Upper lobe of left lung (tissue), 6 donors: ENCODE data around the gene DCUN1D5. TPM values are rescaled to one million over a fixed set of nuclear protein-coding genes. Genes with fewer than 3 reads are reported as not detected.

ENCODE experiments used
- ATAC-seq, 2 donors: fragments of 200-7000 bp; cut with Tn5 transposase; one replicate each; pipeline ENCODE4 v1.9.1; 2022; ENCODE audit warnings: mild to moderate bottlenecking in 2 of 2, moderate library complexity in 2 of 2; ENCODE audit not compliant: low FRiP score in 2 of 2
- DNase-seq, 2 donors: peaks; one replicate each; pipeline ENCODE4 v3.0.0-alpha.2; 2019 to 2020
- H3K27ac ChIP-seq, 4 donors: fragments of 200-600 bp; sonication (generic); one replicate each; pipeline ENCODE4 v1.5.1; 2016 to 2019
- H3K27me3 ChIP-seq, 4 donors: fragments of 200-600 bp; sonication (generic); one replicate each; pipeline ENCODE4 v1.5.1; 2017 to 2019
- H3K36me3 ChIP-seq, 4 donors: fragments of 200-600 bp; sonication (generic); one replicate each; pipeline ENCODE4 v1.5.1; 2016 to 2019
- H3K4me1 ChIP-seq, 4 donors: fragments of 200-600 bp; sonication (generic); one replicate each; pipeline ENCODE4 v1.5.1; 2018 to 2019
- H3K4me3 ChIP-seq, 4 donors: fragments of 200-600 bp; sonication (generic); one replicate each; pipeline ENCODE4 v1.5.1; 2017 to 2019; ENCODE audit warnings: mild to moderate bottlenecking in 2 of 4, moderate library complexity in 1 of 4
- H3K9me3 ChIP-seq, 4 donors: fragments of 200-600 bp; sonication (generic); one replicate each; pipeline ENCODE4 v1.5.1; 2018 to 2019
- EP300 ChIP-seq, 4 donors: sonication (generic); formaldehyde crosslinking; IDR thresholded peaks; one replicate each; pipeline ENCODE4 v1.5.1; 2017; ENCODE audit warnings: antibody characterized with exemption in 4 of 4, control low read depth in 2 of 4
- POLR2A ChIP-seq, 4 donors: fragments of 450-650 bp; IDR thresholded peaks; one replicate each; pipeline ENCODE4 v1.5.1; 2016 to 2017; ENCODE audit warnings: antibody characterized with exemption in 4 of 4, mild to moderate bottlenecking in 2 of 4
- POLR2AphosphoS5 ChIP-seq, 2 donors: sonication (generic); formaldehyde crosslinking; IDR thresholded peaks; one replicate each; pipeline ENCODE4 v1.5.1; 2017; ENCODE audit warnings: antibody characterized with exemption in 2 of 2
- WGBS, 2 donors: methylation state at CpG; one replicate each; pipeline ENCODE4 v1.1.5; 2017 to 2018; 5-methylcytosine and 5-hydroxymethylcytosine counted together
- total RNA-seq, 6 donors: library from RNA; depleted of rRNA in 4 of 6; stranded (reverse); fragments of >200 nt in 4 of 6; gene quantifications; one replicate each; pipeline versions ENCODE4 v1.1.0 to v1.2.1, GENCODE V29; 2016 to 2021
- TF ChIP-seq, protein P1 (sequence below), 6 experiments: fragments of 450-650 bp in 4 of 6; fragments of 200-600 bp in 2 of 6; sonication (generic) in 2 of 6; IDR thresholded peaks; one replicate each; pipeline ENCODE4 v1.5.1; 2016 to 2019; ENCODE audit warnings: antibody characterized with exemption in 6 of 6
- donor health status: DM: no; HTN: no; CAD: no; lungs with moderate emphysema.
- donor health status: DM: no; HTN: yes; CAD: no; lungs with severe emphysema.

DCUN1D5 gene
- total RNA-seq, 6 donors from 2014 or later: 18.2 to 92.8 (median 43.9) TPM

DNA sequence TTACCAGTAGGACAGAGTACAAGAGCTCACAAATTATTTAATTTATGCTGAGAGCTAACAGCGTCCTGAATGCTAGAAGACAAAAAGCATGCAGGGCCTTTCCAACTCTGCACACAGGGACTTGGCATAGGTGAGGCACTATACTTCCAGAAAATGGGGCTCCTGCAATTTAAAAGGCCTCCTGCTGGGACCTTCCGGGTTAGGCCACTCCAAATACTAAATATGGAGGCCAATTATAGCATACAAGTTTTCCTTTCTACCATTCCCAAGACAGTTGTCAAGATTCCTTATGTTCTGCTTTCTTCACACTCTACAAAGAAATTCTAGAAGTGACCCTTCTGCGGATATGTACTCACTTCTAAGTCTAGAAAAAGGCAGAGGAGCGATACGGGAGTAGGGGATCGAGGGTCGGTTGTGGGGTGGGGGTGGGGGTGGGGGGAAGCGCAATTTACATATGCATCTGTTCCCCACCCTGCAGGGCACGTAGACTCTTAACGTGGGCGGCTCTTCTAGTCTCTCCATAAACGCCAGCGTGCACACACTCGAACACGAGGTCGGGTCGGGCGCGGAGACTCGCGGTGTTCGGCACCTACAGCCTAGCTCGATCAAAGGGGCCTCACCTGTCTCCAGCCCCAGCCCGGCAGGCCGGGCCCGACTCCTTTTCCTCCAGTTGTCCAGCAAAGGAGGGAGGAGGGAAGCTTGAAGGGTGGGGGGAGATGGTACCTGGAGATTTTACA lies 728 bp downstream of the DCUN1D5 start:
- ATAC-seq (peak; percentile 62 to 76), DNase-seq (peak; percentile 55 to 87)
- TF ChIP-seq, protein P1, sequence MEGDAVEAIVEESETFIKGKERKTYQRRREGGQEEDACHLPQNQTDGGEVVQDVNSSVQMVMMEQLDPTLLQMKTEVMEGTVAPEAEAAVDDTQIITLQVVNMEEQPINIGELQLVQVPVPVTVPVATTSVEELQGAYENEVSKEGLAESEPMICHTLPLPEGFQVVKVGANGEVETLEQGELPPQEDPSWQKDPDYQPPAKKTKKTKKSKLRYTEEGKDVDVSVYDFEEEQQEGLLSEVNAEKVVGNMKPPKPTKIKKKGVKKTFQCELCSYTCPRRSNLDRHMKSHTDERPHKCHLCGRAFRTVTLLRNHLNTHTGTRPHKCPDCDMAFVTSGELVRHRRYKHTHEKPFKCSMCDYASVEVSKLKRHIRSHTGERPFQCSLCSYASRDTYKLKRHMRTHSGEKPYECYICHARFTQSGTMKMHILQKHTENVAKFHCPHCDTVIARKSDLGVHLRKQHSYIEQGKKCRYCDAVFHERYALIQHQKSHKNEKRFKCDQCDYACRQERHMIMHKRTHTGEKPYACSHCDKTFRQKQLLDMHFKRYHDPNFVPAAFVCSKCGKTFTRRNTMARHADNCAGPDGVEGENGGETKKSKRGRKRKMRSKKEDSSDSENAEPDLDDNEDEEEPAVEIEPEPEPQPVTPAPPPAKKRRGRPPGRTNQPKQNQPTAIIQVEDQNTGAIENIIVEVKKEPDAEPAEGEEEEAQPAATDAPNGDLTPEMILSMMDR (IDR thresholded peaks at IDR 0.05): no peak
- no peak for TF ChIP-seq POLR2AphosphoS5 (IDR thresholded peaks at IDR 0.05)
- no peak for TF ChIP-seq POLR2A (IDR thresholded peaks at IDR 0.05)
- TF ChIP-seq EP300 (IDR thresholded peaks at IDR 0.05): no peak
- WGBS, 2 donors: 0 to 1% methylated on average over 11 to 26 of the region's 26 CpGs
- H3K27ac ChIP-seq: peak overlapping the region; percentile 86 to 92 (median 88)
- no peaks in the 10 kb centered on the region for H3K9me3 ChIP-seq
- H3K4me3 ChIP-seq: peak overlapping the region; percentile 55 to 98 (median 91)
- H3K36me3 ChIP-seq: peaks cover 0 to 5% (median 0%) of the 10 kb centered on the region in 4 donors
- H3K4me1 ChIP-seq: peaks cover 25 to 33% (median 27%) of the 10 kb centered on the region in 4 donors
- no peaks in the 10 kb centered on the region for H3K27me3 ChIP-seq

DNA sequence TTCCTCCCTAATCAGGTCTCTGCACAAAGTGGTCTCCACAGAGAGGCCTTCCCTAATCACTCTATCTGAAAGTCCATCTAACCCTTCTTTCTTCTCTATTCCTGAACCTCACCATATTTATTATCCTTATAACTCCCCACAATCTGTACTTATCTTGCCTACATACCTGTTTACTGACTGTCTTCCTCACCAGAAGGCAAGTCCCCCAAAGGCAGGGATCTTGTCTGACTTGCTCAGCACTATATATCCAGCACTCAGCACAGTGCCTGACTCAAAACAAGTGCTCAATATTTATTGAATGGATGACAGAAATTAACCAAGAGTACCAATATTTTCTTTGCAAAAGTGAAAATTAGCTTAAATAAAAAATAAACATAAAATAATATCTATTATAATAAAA lies 5.5 kb downstream of the DCUN1D5 start:
- TF ChIP-seq, protein P1 (IDR thresholded peaks at IDR 0.05): no peak
- TF ChIP-seq EP300 (IDR thresholded peaks at IDR 0.05) (no peak), POLR2A (IDR thresholded peaks at IDR 0.05) (no peak), POLR2AphosphoS5 (IDR thresholded peaks at IDR 0.05) (no peak)
- no peaks in the 10 kb centered on the region for H3K27me3 ChIP-seq
- ATAC-seq (no peak), DNase-seq (no peak)
- H3K4me3 ChIP-seq: no peak overlapping the region
- H3K9me3 ChIP-seq: no peaks in the 10 kb centered on the region
- H3K36me3 ChIP-seq: peaks cover 0 to 31% (median 2%) of the 10 kb centered on the region in 4 donors
- peaks cover 21 to 29% (median 23%) of the 10 kb centered on the region in 4 donors for H3K4me1 ChIP-seq
- no peak overlapping the region for H3K27ac ChIP-seq

DNA sequence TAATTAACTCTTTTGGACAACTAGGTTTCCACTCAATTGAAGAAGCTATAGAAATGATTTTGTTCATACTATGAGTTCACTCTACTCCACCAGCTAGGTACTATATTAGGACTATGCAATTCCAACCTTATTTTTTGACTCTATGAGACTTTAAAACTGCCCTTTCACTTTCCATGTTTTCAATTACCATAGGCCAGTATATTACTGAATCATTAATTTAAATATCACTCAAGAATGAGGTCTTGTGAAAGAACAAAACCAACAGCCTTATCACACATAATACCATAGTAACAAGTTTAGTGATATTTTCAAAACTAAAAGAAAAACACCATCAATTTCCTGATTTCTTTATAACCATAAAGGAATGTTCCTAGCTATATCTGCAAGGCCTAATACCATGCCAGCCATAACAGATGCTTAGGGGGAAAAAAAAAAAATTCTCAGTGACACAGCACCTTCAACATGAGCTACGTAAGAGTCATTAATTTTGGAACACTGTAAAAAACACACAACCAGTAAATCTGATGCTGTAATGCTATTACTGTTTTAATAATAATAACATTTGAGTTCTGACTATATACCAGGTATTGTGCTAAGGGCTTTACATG lies 6.1 kb downstream of the DCUN1D5 start:
- H3K9me3 ChIP-seq: no peaks in the 10 kb centered on the region
- no peak for TF ChIP-seq POLR2A (IDR thresholded peaks at IDR 0.05)
- WGBS, 2 donors: 89 to 93% methylated on average over 1 of the region's 1 CpG
- no peak for DNase-seq
- H3K4me3 ChIP-seq: no peak overlapping the region
- ATAC-seq: no peak
- no peaks in the 10 kb centered on the region for H3K27me3 ChIP-seq
- H3K4me1 ChIP-seq: peaks cover 17 to 25% (median 19%) of the 10 kb centered on the region in 4 donors
- H3K27ac ChIP-seq: no peak overlapping the region
- peaks cover 0 to 36% (median 2%) of the 10 kb centered on the region in 4 donors for H3K36me3 ChIP-seq

DNA sequence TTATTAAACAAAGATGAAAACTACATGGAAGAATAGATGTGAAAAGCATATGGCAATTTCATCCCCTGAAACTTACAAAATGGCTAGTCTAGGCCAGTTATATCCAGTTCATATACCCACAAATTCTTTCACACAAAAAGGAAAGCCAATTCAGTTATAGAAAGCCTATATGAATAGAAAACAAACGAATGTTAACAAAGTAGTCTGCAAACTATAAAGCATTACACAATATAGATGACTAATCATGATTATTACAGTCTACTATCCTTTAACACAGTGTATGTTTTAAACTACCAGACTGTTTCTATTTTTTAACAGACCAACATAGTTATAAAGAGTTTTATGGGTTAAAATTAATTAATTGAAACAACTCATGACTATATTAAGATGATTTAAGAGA lies 12.1 kb downstream of the DCUN1D5 start:
- ATAC-seq: no peak
- no peak overlapping the region for H3K27ac ChIP-seq
- no peak overlapping the region for H3K4me3 ChIP-seq
- WGBS, 2 donors: 56 to 79% methylated on average over 1 of the region's 1 CpG
- no peaks in the 10 kb centered on the region for H3K27me3 ChIP-seq
- H3K36me3 ChIP-seq: peaks cover 8 to 85% (median 21%) of the 10 kb centered on the region in 4 donors
- DNase-seq: no peak
- TF ChIP-seq POLR2A (IDR thresholded peaks at IDR 0.05) (no peak), POLR2AphosphoS5 (IDR thresholded peaks at IDR 0.05) (no peak), EP300 (IDR thresholded peaks at IDR 0.05) (no peak)
- TF ChIP-seq, protein P1 (IDR thresholded peaks at IDR 0.05): no peak
- no peaks in the 10 kb centered on the region for H3K4me1 ChIP-seq
- H3K9me3 ChIP-seq: no peaks in the 10 kb centered on the region

DNA sequence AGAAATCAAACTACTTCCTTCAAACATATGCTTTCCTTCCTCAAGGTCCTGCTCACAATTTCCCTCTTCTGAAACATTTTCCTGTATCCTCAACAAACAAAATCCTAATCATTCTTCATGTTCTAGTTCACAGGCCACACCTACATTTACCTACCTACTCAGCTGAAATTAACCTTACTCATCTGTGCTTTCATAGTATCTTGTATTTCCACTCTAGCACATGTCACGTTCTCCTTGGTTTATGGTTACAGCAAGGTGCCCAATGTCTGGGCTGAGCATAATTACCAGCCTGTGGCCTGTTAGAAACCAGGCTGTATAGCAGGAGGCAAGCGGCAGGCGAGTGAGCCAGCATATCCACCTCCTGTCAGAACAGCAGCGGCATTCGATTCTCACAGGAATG lies 13.2 kb downstream of the DCUN1D5 start:
- WGBS, 2 donors: 93 to 95% methylated on average over 5 of the region's 5 CpGs
- no peak for ATAC-seq
- peaks cover 4 to 82% (median 21%) of the 10 kb centered on the region in 4 donors for H3K36me3 ChIP-seq
- no peak for DNase-seq
- H3K9me3 ChIP-seq: no peaks in the 10 kb centered on the region
- TF ChIP-seq EP300 (IDR thresholded peaks at IDR 0.05): no peak
- no peak for TF ChIP-seq POLR2A (IDR thresholded peaks at IDR 0.05)
- TF ChIP-seq, protein P1 (IDR thresholded peaks at IDR 0.05): no peak
- no peak for TF ChIP-seq POLR2AphosphoS5 (IDR thresholded peaks at IDR 0.05)
- no peak overlapping the region for H3K4me3 ChIP-seq
- H3K4me1 ChIP-seq: no peaks in the 10 kb centered on the region
- no peaks in the 10 kb centered on the region for H3K27me3 ChIP-seq
- no peak overlapping the region for H3K27ac ChIP-seq
